ENCODE measurements around the gene PDE4D.

GRCh38 chr5:59484618-59485017 is 408.9 kb downstream of the PDE4D start:
- TF ChIP-seq CTCF (conservative IDR thresholded peaks at IDR 0.05; ENCODE audit: low read depth, low read length) = no peak
- TF ChIP-seq EZH2phosphoT487 (IDR thresholded peaks at IDR 0.05; ENCODE audit: borderline replicate concordance, low read length) = no peak
- TF ChIP-seq EZH2 (IDR thresholded peaks at IDR 0.05; ENCODE audit: low read length, unreplicated experiment) = no peak
